GM21737 (cell line): ENCODE results near the gene CACNA1I.

Experiments used
- ATAC-seq: cut with Tn5 transposase; IDR thresholded peaks from one replicate; pipeline ENCODE4 v1.9.1; 2021; ENCODE audit warnings: mild to moderate bottlenecking, moderate library complexity; ENCODE audit not compliant: unreplicated experiment

The CACNA1I gene

DNA sequence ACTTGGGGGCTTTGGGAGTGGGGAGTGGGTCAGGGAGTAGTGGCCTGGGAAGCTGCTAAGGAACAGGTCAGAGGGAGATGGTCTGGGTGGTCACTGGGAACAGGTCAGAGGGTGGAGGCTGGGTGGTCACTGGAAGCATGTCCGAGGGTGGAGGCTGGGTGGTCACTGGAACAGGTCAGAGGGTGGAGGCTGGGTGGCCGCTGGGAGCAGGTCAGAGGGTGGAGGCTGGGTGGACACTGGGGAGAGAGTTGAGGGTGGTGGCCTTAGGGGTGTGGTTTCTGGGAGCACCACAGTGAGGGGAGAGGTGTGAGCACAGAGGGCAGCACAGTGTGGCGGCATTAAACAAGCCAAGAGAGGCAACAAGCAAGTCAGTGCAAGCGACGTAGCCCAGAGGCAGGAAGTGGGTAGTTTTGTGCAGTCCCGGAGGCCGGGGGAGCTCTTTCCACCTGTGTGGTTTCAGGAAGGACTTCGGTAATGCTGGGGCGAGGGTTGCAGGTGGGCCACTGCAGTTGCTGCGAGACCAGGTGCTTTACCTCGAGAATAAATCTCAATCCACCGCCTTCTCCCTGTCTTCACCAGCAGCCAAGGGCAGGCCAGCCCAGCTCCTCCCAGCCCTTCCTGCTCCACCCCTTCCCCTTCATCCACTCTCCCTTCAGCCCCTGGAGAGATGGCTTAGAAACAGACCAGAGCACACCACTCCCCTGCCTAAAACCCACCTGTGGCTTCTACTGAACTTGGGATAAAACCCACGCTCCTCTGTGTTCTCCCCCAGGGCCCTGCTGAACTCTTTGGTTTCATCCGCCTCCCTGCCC lies 3.2 kb upstream of the CACNA1I start:
- ATAC-seq: no peak

DNA sequence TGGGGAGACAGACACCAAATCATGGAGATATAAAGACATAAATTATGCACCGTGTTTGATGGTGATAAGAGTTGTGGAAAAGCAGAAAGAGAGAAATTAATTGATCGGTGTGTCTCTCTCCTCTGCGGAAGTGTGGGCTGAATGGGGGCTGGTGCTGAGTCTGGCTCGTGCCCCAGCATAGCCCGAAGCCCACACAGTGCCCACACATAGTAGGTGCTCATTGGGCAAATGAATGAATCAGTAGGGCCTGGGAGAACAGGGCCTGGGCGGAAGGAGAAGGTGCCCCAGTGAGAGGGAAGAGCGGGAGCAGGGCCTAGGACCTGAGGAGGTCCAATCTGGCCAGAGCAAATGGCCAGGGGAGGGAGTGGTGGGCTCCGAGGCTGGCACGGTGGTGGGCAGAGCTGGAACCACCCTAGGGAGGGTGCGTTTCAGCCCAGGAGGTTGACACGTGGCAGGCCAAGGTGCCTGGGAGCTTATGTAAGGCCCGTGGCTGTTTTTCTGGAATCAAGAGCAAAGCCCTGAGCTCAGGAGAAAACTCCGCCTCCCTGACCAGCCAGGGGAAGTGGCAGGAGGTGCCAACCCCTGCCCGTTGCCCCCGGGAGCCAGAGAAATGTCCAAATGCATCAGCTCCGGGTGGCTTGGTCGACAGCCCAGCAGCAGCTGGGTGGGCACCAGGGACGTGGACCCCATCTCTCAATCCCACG lies 2.1 kb upstream of the CACNA1I start:
- ATAC-seq: no peak

DNA sequence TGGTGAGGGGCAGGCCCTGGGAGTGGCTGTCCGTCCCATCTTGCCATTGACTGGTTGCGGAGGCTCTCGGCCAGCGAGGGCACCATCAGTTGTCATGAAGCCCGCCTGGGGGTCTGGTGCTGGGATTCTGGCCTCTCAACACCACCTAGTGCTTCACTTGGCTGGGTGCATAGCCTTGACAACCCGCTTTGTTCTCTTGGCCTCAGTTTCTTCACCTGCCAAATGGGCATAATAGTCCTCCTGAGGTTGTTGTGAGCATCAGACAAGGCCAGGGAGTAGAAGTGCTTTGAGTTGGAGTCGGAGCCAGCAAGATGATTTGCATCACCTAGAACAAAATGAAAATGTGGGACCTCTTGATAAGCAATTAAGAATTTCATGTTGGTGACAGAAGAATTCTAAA lies 1.5 kb upstream of the CACNA1I start:
- no peak for ATAC-seq

DNA sequence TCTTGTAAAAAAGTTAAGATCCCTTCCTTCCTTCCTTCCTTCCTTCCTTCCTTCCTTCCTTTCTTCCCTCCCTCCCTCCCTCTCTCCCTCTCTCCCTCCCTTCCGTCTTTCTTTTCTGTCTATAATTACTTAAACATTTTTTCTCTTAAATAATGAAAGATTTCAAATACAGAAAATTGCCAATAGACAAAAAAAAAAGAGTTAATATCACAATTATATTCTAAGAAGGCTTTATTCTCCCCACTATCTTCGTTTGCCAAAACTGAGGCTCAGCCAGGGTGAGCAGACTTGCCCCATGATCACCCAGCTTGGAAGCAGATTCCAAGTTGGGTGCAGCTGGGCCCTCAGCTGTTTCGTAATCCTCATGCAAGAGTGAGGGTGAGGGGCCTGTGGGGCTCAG lies 327 bp upstream of the CACNA1I start:
- no peak for ATAC-seq

DNA sequence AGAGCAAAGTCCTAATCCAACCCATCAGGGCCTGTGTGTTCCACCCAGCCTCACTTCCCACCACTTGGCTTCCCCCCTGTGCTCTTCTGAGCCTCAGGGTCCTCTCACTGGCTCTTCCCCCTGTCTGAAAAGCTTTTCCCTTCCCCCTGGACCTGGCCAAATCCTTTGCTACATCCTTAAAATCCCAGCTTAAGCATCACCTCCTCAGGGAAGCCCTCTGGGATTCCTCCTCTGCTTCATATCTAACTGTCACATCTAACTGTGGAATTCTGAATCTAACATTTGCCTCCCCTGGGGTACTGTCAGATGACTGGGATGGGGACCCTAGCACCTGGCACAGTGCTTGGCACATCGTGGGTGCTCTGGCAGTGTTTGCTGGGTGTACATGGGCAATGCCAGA lies 985 bp downstream of the CACNA1I start:
- no peak for ATAC-seq

DNA sequence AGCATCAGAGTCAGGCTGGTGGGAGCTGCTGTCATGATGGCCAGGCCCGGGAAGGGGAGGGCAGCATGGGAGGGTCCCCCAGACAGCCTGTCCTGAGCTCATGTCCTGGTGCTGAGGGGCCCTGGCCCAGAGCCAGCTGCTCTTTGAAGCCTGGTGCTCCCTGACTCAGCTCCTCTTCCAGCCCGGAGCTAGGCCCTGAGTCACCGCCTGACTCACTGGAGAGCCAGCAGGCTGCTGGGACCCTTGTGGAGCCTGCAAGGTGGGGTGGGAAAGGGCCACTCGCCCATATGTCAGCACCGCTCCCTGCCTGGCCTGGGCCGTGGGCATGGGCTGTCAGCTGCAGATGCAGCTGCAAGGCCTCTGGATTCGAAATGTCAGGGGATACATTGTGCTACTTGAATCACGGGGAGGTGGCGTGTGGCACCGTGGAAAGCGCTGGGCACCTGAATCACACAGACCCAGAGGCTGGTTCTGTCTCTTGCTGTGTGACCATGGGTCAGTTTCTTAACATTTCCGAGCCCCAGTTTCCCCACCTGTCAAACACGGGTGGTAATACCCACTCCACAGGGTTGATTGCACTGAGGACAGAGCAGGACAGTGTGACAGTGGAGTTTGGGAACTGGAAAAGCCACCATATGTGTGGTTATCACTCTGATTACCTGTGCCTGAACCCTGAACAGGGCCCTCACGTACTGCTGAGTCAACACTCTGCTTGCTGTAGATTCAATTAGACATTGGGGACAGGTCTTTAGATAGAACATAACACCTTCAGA lies 4.4 kb downstream of the CACNA1I start:
- no peak for ATAC-seq

DNA sequence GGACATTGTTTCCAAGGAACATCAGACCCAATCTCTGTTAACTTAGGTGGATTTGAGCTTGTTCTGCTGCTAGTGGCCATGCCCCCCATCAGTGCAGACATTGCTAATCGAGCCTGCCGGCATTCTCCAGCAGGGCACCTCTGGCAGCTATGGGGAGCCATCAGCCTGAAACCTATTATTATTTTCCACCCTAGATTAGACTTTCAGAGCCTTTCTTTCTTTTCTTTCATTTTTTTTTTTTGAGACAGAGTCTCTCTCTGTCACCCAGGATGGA lies 4.9 kb downstream of the CACNA1I start:
- ATAC-seq: no peak

DNA sequence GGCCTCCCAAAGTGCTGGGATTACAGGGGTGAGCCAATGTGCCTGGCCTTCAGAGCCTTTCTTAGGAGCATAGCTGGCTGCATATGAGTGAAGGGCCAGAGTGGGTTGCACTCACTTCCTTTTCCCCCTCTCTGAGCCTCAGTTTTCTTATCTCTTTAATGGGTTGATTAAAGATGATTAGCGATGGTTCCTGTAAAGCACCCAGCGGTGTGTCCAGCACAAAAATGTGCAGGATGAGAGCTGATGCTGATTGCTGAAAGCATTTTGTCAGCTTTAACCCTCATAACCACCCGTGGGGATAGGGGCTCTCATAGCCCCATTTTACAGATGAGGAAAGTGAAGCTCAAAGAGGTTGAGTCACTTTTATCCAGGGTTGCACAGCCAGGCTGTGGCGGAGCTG lies 5.5 kb downstream of the CACNA1I start:
- ATAC-seq: no peak

DNA sequence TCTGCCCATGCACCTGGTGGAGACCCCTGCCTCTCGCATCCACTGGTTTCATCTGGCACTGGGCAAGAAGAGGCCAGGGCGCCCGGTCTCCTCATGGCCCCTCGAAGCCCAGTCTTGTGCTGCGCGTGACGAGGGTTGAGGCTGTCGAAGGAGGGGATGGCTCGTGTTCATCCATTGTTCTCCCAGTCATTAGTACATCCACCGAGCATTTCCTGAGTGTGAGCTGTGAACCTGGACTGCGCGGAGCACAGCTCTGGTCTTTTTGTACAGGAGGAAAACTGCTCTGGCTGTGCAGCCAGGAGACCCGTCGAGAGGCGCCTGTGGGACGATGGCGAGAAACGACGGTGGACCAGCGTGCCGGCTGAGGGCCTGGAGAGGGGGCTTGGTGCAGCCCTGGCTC lies 6.8 kb downstream of the CACNA1I start:
- no peak for ATAC-seq

DNA sequence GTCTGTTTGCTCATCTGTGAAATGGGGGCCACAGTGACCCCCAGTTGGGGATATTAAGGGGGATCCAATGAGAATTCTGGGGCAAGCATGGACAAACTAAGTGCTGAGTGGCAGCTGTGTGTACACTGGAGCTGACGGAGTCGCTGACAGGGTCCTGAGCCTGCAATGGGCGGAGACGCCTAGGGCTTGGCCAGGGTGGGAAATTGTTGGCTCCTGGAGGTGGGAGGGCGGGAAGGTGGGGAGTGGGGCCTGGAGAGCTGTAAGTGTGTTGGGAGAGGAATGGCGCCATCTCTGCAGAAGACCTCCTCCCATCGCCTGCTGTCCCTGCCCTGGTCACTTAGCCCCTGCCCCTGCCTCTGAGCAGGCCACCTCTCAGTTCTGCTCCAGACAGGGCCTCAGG lies 7.3 kb downstream of the CACNA1I start:
- ATAC-seq: no peak

DNA sequence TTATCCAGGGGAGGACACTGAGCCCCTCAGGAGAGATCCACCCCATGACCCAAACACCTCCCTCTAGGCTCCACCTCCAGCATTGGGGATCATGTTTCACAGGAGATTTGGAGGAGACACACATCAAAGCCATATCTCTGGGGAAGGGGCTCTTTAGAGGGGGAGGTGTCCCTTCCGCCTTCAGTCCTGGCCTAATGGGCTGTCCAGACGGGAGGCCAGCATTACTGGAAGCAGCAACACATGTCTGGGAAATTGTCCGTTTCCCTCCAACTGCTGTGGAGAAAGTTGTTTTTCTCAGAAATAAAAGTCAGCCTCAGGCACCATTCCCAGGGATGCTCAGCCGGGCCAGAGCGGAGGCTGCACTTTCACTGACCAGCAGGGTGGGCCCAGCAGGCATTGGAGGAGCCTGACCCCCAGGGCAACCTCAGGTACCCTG lies 9.5 kb downstream of the CACNA1I start:
- no peak for ATAC-seq

DNA sequence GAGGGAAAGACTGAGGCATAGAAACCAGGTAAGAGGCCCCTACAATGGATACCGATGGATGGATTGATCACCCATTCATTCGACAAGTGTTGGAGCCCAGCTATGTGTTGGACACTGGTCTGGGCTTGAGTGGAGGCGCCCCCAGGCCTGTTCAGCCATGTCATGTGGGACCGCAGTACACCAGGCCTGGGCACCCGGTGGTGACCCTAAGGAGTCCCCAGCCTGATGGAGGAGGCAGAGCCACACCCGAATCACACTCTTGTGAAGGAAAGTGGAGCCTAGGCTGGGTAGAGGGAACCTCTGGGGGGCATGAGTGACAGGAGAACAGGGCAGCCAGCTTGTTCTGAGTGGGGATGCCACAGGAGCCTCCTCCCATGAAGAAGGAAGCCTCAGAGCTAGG lies 10.2 kb downstream of the CACNA1I start:
- no peak for ATAC-seq

DNA sequence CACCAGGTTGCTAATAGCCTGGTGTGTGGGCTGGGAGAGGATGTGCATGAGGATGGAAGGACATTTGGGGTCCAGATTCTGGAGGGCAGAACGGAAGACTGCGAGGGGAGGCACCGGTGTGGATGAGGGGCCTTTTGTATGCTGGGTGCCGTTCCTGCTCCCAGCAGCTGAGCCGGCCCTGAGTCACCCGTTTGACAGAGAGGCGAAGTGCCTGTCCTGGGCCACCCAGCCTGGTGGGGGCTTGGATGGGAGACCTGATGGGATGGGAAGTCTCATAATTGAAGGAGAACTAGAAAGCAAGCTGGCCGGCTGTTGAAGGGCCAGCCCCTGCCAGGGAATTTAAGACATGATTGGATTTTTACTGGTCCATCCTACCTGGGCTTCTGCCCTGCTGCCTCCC lies 10.8 kb downstream of the CACNA1I start:
- ATAC-seq: no peak

DNA sequence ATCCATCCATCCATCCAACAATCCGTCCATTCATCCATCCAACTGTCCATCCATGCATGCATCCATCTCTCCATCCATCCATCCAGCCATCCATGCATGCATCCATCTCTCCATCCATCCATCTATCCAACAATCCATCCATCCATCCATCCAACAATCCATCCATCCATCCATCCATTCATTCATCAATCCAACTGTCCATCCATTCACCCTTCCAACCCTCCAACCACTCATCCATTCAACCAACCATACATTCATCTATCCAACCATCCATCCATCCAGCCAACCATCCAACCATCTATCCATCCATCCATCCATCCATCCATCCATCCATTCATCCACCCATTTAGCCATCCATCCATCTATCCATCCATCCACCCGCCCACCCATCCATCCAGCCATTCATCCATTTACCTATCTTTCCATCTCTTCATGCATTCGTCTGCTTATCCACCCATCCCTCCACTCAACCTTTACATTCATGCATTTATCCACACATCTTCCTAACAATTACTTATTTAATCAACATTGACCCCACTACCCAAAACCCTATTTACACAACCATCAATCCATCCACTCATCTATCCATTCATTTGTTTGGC lies 12.6 kb downstream of the CACNA1I start:
- no peak for ATAC-seq

DNA sequence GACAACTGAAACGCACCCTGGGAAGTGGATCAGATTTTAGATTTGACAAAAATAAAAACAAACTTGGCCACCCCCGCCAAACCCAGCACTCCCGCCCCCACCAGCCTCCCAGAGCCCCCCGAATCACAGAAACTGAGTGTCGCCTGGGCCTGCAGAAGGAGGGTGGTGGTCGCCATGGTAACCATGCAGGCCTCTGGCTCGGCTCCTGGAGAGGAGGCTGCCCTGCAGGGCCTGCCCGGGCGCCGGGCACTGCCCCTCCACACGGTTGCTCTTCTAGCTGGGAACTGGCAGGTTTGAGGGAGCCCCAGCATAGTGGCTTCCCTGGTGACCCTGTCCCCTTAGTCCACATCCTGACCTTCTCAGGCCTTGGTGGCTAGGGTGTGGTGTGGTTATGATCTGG lies 19.3 kb downstream of the CACNA1I start:
- no peak for ATAC-seq

DNA sequence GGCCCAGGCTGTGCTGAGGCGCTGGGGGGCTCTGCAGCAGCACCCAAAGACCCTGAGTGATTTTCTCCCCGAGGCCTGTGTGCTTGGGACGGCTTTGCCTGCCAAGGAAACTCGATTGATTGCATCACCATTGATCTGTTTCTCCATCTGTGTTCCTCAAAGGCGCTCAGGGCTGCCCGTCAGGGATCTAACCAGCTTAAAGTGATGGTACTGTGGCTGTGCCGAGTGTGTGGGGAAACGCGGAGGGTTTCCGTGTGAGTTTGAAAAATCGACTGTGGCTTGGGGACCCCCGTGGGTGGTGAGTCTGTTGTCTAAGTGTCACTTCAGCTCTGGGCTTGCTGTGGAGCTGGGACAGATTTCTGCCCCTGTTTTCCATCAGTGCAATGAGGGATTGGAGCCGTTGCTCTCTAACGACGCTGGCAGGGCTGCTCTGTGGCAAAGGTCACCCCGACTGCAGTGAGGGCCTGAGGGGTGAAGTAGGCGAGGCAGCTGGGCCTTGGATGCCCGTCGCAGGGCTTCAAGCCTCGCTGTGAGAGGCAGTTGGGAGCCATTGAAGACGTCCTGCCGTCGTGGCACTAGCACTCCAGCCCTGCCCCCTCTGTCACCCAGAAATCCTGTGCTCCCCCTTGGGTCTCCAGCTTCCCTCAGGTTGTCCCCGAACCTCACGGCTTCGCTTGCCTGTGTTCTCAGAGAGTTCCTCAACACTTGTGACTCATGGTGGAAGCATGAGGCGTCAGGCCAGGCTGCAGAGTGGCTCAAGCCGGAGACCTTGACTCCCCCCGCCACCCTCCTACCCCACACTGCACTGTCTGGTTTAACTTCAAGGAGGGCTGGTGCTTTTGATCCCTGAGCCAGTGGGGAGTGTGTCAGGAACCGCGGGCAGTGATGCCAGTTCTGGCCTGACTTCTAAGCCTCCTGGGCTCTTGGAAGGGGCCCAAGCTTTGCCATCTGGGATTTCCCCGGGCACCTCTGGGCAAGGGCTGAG lies 21.8 kb downstream of the CACNA1I start:
- no peak for ATAC-seq

DNA sequence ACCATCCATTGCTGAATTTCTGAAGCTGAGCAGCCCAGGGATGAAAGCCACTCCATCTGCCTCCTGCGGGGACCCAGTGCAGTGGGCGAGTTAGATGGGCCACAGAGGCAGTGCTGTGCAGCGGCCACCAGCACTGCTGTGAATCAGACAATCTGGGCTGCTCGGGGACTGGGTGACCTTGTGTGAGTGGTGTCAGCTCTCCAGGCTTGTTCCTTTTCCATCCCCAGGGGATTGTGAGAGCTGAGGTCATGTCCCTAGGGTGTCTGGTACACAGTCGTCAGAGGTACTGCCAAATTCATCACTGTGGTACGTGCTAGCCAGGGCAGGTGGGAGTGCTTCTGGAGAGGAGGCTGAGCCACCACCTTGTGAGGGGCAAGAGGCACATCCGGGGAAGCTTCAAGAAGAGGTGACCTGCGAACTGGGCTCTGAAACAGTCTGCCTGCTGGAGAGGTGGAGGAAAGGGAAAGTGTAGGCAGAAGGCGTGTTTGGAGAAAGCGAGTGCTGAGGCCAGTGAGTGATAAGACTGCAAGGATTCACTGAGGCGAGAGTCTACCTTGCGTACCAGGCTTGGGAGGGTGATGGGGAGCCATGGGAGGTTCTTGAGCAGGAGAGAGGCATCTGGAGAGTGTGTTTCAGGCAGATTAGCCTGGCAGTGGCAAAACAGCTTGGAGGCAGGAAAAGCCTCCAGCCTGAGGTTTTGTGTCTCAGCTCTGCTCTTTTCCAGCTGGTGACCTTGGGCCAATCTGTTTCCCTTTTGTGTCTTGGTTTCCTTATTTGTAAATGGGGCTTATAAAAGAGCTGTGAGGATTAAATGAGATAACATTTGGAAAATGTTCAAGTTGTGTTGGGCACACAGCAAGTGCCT lies 22.7 kb downstream of the CACNA1I start:
- ATAC-seq: no peak

DNA sequence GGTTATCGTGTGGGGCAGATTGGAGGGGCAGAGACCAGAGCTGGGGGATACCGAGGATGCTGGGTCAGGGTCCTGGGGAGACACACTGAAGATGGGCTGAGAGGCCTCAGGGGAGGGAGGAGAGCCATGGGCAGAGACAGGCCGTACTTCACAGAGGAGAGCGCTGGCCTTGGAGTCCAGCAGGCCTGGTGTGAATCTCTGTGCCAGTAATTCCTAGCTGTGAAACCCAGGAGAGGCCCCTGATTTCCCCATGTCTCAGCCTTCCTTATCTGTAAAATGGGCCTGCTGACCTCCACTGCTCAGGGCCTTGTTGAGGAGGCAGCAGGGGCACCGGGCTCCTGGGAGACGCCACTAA lies 23.4 kb downstream of the CACNA1I start:
- no peak for ATAC-seq

DNA sequence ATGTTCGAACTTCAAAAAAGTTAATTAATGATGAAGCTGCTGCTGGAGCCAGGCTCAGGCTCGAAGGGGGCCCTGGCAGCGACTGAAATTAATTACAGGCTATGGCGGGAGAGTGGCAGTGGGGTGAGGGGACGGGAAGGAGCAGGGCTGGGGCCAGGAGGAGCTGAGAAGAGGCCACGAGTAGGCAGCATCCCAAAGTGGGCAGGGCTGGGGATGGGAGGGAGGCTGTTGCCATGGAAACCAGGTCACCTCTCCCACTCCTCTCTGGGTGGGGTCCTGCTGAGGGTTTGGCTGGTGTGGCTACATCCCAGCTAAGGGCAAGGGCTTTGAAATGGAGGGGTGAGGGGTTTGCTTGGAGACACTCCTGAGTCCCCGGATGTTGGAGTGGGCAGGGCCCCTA lies 23.9 kb downstream of the CACNA1I start:
- no peak for ATAC-seq
